Measurements from ENCODE around the gene ZBTB9.

ZBTB9 gene, protein sequence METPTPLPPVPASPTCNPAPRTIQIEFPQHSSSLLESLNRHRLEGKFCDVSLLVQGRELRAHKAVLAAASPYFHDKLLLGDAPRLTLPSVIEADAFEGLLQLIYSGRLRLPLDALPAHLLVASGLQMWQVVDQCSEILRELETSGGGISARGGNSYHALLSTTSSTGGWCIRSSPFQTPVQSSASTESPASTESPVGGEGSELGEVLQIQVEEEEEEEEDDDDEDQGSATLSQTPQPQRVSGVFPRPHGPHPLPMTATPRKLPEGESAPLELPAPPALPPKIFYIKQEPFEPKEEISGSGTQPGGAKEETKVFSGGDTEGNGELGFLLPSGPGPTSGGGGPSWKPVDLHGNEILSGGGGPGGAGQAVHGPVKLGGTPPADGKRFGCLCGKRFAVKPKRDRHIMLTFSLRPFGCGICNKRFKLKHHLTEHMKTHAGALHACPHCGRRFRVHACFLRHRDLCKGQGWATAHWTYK

DNA sequence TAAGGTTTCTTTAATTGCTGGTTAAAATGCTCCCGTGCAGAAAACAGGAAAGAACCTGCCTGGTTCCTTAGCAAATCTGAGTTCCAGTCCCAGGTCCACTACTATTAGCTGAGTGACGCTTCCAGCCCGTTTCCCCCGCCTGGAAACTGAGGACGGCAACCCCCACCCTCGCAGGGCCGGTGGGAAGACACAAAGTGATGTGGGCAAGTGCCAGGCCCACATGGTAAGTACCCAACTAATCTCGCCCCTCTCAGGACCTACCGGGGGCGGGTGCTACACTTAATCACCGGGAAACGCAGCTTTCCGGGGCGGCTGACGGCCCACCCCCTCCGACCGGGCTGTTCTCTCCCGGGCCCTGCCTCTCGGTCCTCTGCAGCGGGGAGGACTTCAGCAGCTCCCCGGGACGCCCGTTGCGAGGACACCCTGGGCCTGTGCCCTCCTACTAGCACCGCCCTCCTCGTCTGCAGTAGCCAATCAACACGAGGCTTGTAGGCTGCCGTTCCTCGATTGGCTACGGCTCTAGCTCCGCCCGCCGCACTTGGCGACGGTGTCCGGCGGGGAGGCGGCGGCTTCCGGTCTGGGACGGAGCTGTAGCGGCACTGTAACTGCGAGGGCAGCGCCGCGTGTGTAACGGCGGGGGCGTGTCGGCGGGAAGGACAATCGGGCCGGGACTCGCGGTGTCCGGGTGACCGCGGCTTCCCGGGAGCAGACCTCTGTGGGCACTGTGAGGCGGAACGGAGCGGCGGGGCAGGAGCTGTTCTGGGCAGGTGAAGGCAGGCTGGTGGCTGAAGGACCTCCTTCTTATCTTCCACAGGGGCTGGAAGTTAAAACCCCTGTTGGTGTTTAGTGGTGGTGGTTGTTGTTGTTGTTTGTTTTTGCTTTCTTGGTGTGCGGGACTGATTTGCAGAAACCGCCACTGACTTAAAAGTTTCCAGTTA lies at the start of gene ZBTB9:
ZBTB9 (plus strand) TSS at position 568 of the 938 bp plus-strand sequence. CDS start 525 bp downstream, outside the sequence.
- peak; percentile 94 for FAIRE-seq

DNA sequence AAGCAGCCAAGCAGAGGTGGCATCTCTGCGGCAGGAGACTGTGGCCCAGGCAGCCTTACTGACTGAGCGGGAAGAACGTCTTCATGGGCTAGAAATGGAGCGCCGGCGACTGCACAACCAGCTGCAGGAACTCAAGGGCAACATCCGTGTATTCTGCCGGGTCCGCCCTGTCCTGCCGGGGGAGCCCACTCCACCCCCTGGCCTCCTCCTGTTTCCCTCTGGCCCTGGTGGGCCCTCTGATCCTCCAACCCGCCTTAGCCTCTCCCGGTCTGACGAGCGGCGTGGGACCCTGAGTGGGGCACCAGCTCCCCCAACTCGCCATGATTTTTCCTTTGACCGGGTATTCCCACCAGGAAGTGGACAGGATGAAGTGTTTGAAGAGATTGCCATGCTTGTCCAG lies 49.5 kb upstream of the ZBTB9 start:
- FAIRE-seq = no peak

DNA sequence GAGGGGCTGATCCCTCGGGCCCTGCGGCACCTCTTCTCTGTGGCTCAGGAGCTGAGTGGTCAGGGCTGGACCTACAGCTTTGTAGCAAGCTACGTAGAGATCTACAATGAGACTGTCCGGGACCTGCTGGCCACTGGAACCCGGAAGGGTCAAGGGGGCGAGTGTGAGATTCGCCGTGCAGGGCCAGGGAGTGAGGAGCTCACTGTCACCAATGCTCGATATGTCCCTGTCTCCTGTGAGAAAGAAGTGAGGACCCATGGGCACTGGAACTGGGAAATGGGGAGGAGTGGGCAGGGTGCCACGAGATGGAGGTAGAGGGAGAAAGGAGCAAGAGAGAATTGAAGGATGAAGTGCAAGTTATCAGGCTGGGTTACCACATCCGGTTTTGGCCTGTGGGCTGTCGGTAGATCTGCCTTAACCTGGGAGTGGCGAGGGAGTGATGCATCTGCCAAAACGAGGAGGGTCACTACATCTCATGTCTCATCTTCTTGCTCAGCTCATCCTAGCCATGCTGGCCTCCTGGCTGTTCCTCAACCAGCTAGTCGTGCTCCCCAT lies 48.9 kb upstream of the ZBTB9 start:
- FAIRE-seq = no peak

DNA sequence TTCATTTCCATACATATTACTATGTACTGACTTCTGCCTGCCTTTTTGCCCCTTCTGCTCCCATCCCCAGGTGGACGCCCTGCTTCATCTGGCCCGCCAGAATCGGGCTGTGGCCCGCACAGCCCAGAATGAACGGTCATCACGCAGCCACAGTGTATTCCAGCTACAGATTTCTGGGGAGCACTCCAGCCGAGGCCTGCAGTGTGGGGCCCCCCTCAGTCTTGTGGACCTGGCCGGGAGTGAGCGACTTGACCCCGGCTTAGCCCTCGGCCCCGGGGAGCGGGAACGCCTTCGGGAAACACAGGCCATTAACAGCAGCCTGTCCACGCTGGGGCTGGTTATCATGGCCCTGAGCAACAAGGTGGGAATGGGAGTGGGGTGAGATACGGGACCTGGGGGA lies 48.2 kb upstream of the ZBTB9 start:
- FAIRE-seq = no peak

DNA sequence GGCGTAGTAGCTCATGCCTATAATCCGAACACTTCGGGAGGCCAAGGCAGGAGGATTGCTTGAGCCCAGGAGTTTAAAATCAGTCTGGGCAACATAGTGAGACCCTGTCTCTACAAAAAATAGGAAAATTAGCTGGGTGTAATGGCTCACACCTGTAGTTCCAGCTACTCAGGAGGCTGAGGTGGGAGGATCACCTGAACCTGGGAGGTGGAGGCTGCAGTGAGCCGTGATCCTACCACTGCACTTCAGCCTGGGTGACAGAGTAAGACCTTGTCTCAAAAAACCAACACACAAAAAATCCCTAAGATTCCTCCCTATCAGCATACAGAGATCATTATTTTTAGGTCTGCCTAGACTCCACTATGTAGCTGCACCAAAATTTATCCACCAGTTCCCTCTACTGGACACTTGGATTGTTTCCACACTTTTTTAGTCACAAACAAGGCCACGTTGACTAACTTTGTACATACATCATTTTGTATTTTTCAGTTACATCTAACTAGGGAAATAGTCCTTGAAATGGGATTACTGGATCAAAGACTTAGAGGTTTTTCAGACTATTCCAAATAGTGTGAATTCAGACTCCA lies 47.2 kb upstream of the ZBTB9 start:
- peak; percentile 68 for FAIRE-seq

DNA sequence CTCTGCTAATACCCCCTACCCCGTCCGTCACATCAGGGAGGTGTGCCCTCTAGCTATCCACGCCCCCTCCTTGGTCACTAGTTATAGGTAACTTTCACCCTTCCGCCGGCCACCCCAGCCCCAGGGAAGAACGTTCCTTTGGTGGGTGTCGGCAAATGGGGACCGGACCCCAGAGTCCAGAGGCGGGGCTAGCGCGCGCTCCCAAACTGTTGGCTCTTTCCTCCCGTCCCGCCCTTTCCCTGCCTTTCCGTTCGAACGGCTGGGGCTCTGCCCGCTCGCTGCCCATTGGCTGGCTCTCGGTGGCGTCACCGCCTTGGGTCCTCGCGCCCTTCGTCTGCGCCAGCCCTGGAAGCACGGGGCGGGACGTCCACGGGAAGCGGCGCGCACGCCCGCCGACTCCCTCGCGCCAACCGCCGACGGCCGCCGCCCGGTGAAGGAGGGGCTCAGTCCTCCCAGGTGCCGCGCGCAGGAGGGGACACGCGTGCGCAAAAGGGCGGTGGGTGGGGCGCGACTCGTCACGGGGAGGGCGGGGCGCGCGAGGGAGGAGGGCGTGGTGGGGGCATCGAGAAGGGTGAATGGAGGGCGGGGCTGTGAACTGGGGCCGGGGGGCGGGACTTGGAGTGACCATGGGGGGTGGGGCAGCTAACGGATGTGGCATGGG lies 44.2 kb upstream of the ZBTB9 start:
- peak; percentile 55 for FAIRE-seq

DNA sequence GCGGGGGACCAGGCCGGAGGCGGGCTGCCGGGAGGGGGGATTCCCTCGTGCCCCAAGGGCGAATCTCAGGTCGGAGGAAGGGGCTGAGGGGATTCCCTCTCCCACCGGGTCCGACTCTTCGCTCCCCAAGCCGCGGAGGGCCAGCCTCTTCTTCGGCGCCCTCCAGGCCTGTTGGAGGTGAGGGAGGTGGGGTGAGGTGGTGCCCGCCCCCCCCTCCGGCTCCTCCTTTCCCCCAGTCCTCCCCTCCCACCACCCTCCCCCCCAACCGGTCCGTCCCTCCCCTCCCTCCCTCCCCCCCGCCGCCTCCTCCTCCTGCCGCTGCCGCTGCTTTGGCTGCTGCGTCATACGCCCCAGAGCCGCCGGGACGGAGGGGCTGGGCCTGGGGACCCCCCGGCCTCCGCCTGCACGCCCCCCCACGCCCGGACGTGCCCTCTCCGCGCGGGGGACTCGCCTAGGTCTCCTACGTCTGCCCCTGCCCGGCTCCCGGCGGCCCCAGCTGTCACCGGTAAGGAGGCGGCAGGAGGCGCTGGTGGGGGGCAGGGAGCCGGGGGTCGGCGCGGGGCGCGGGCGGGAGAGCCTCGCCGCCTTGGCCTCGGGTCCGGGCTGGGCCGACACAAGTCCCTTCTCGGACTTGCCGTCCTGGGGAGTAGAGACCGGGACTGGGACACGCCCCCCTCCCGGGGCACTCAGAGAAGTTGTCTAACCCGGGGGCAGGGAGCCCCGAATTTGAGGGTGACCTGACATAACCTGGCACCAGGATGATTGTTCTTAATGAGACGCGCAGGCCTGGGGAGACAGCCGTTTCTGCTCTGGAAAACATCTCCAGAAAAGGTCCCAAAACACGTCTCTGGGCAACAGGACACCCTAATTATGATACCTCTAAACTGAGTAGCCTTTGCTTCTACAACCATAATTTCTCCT lies 43.4 kb upstream of the ZBTB9 start, which contains the start of gene PHF1:
PHF1 (plus strand) TSS at position 304 of the 921 bp plus-strand sequence. CDS start 1,250 bp downstream, outside the sequence.
- no peak for FAIRE-seq

DNA sequence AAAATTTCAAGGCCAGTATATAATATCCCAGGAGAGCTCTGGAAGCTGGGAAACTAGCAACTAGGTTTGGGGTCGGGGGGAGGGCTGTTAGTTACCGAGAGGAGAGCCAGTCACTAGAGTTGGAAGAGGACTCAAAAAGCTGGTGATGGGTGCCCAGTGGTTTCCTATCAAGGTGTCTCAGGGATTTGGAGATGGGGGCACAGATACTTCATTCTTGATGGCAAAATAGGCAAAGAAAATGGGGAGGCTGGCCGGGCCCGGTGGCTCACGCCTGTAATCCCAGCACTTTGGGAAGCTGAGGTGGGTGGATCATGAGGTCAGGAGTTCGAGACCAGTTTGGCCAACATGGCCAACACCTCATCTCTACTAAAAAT lies 42.8 kb upstream of the ZBTB9 start:
- no peak for FAIRE-seq

DNA sequence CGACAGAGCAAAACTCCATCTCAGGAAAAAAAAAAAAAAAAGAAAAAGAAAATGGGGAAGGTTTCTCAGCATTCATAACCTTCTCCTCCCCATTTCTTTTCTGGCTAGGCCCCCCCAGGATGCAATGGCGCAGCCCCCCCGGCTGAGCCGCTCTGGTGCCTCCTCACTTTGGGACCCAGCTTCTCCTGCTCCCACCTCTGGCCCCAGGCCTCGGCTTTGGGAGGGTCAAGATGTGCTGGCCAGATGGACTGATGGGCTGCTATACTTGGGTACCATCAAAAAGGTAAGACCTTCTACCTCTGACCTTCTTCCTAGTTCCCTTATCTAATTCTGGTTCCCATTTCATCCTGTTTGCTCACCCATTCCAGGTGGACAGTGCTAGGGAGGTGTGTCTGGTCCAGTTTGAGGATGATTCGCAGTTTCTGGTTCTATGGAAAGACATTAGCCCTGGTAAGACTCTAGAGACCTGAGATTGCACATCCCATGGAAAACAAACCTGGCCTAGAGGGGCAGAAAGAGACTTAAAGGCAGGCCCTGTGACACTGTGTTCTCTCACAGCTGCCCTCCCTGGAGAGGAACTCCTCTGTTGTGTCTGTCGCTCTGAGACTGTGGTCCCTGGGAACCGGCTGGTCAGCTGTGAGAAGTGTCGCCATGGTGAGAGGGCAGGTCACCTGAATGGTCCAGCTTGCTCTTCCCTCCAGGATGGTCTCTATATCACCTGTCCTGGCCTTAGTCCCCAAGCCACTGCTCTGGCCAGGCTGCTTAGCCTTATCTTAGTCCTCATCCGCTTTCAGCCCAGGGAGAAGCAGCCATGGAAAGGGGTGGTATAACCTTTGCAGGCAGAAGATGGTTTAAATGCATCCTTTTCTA lies 42.0 kb upstream of the ZBTB9 start:
- no peak for FAIRE-seq

DNA sequence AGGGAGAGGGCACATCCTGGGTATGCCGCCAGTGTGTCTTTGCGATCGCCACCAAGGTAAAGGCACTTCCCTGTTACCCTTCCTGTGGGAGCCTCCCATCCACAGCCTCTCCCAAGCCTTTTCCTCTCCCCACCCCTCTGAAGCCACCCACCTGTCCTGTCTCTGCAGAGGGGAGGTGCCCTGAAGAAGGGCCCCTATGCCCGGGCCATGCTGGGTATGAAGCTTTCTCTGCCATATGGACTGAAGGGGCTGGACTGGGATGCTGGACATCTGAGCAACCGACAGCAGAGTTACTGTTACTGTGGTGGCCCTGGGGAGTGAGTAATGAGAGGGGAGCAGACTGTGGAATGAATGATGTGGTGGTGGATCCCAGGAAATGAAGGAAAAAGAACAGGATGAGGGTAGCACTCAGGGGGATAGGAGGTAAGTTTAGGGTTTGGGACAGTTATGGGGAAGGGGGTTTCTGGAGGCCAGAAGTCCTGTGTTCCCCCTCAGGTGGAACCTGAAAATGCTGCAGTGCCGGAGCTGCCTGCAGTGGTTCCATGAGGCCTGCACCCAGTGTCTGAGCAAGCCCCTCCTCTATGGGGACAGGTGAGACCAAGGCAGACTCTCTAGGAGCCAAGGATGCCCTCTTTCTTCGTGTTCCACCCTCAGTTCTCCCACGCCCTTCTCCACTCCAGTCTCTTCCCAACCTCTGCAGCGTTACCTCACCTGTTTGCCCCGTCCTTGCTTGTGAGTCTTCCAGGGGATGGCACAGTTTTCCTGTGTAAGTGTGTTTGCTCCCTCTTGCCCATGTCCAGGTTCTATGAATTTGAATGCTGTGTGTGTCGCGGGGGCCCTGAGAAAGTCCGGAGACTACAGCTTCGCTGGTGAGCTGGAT lies 40.9 kb upstream of the ZBTB9 start:
- FAIRE-seq = no peak

DNA sequence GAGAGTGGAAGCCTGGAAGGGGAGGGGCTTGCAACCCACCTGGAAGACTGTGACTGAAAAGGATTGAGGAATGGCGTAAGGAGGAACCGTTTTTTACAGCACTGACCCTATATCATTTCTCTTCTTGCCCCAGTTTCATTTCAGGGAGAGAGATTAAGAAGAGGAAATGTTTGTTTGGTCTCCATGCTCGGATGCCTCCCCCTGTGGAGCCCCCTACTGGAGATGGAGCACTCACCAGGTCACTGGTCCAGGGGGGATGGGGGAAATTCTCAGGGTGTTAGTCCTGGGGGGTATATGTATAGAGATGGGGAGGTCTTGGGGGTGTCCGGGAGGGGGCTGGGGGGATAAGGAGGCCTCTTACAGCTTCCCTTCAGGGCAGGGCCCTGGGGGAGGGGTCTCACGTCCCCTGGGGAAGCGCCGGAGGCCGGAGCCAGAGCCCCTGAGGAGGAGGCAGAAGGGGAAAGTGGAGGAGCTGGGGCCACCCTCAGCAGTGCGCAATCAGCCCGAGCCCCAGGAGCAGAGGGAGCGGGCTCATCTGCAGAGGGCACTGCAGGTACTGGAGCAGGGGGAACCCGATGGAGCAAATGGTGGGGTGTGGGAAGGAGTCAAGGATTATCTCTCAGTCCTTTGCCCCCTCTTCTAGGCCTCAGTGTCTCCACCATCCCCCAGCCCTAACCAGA lies 39.6 kb upstream of the ZBTB9 start:
- no peak for FAIRE-seq

DNA sequence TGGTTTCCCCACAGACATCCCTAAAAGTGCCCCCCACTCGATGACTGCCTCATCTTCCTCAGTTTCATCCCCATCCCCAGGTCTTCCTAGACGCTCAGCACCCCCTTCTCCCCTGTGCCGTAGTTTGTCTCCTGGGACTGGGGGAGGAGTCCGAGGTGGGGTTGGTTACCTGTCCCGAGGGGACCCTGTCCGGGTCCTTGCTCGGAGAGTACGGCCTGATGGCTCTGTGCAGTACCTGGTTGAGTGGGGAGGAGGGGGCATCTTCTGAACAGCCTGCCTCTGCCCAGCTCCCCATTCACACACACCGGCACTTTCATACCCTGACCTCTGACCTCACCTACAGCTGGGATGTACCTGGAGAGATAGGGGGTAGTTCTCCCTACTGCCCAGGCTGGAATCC lies 38.5 kb upstream of the ZBTB9 start:
- FAIRE-seq = no peak

DNA sequence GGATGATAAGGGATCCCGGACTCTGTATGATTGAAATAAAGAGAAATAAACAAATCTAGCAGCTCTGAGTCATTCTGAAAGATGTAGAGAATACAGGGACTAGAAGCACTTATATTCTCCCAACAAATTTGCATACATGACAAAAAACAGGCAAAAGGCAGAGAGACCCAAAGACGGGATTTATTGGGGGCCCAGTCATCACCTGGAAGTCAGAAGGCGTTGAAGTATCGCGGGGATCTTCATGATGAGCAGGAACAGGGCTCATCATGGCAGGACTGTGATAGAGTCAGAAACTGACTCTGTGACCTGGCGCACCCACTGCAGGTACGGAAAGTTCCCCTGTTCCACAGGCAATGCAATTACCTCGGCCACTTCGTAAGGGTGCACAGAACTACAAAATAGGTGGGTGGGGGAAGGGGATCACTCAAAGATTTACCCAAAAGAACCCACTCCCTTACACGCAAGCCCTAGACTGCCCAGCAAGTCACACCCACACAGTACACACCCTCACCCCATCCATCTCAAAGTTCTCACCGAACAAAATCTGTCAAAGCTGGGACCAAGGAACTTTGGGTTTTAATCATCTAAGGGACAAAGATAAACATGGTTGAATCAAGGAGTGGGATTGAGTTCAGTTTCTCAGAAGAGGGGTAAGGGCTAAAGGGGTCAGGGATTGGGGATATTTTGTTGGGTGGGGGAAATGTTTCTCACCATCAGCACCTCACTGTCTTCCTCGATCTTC lies 37.8 kb upstream of the ZBTB9 start:
- no peak for FAIRE-seq

DNA sequence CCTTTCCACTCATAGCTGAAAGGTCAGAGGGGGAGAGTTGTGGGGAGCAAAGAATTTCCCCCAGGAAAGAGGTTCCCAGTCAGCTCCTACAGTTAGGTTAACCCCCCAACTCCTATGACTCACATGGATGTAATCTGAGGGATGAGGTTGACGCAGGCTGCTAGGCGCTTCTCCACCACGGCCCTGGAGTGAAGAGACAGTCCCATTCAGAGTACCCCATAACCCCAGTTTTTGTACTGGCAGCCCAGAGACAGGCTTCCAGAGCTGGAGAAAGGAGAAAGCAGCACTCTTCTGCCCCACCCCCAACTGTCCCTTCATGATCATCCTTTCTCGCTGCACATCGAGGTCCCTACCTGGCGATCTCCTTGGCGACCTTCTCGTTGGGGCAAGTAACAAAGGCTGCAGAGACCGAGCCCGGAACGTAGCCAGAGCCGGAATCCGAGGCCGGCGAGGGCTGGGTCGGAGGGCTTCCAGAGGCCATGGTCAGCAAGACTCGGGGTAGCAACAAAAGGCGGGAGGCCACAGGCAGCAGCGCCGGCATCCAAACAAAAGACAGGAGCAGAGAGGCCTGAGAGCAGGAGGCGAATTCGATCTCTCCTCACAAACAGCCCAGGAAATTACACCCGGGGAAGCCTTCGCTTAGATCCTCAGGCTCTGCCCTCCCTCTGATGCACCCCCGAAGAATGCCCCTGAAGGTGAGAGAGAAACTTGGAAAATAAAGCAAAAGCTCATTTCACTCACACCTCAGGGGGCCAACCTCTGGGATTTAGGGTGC lies 37.1 kb upstream of the ZBTB9 start:
- FAIRE-seq = no peak

DNA sequence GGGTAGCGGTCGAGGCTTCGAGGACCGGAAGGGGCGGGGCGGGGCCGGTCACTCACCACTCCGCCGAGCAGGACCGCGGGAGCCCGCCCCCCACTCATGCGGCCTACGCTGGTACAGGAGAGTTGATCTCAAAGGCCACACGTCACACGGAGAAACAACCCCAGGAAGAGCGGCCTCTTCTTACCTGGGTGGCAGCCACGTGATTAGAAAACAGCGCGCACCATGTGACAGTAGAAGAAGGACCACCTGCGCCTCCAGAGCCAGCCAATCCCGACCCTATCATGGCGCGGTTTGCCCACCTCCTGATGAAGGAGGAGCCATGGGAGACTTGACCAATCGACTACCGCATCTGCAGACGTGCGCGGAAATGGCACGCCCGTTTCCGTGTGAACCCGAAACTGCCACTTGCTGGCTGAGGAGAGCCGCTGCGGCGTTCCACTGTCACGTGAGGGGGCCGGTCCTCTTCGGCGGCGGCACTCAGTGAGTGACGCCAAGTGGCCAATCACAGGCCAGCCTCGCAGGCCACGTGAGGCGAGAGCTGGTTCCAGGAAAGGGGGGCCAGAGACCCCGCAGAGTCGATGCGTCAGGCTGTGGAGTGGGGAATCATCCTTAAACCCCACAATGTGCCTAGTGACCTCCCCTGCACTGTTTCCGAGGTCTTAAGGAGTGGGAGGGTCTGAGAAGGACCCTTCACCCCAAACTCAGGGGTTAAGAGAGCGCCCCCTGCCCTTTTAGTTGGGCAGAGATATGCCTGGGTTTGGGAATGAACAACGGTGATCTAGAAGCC lies 36.3 kb upstream of the ZBTB9 start, which contains the start of gene CUTA:
CUTA (minus strand) TSS at position 205 of the 787 bp plus-strand sequence; CDS start at position 98, 107 bp downstream.
- FAIRE-seq = peak; percentile 99
